Neural progenitor cell (in vitro differentiated cells): ENCODE data around the gene CYP2S1. TPM values are rescaled to one million over a fixed set of nuclear protein-coding genes. Genes with fewer than 3 reads are reported as not detected.

Experiments used
- DNase-seq: peaks from one replicate; pipeline ENCODE4 v3.0.0-alpha.2; 2016; ENCODE audit warnings: low spot score
- H2AFZ ChIP-seq: fragments of 200-600 bp; sonication (generic); replicated peaks from 2 replicates; pipeline ENCODE4 v1.6.1; 2016; ENCODE audit warnings: antibody characterized with exemption
- H3F3A ChIP-seq: fragments of 200-600 bp; sonication (generic); 2 replicates; pipeline ENCODE4 v1.6.1; 2016; ENCODE audit warnings: antibody characterized with exemption, low read depth
- H3K27ac ChIP-seq: fragments of 200-600 bp; sonication (generic); 2 replicates; pipeline ENCODE4 v1.5.1; 2016; ENCODE audit warnings: mild to moderate bottlenecking
- H3K27me3 ChIP-seq: fragments of 200-600 bp; sonication (generic); 2 replicates; pipeline ENCODE4 v1.6.1; 2016; ENCODE audit warnings: mild to moderate bottlenecking, moderate library complexity
- H3K36me3 ChIP-seq: fragments of 200-600 bp; sonication (generic); 2 replicates; pipeline ENCODE4 v1.5.1; 2016
- H3K4me1 ChIP-seq: fragments of 200-600 bp; sonication (generic); 2 replicates; pipeline ENCODE4 v1.6.1; 2016; ENCODE audit warnings: mixed run types
- H3K4me2 ChIP-seq: fragments of 200-600 bp; sonication (generic); 2 replicates; pipeline ENCODE4 v1.6.1; 2016
- H3K4me3 ChIP-seq: fragments of 200-600 bp; sonication (generic); 2 replicates; pipeline ENCODE4 v1.5.1; 2016
- H3K79me2 ChIP-seq: fragments of 200-600 bp; sonication (generic); 2 replicates; pipeline ENCODE4 v1.6.1; 2016; ENCODE audit warnings: low read depth
- H3K9ac ChIP-seq: fragments of 200-600 bp; sonication (generic); 2 replicates; pipeline ENCODE4 v1.6.1; 2016
- H3K9me3 ChIP-seq: fragments of 200-600 bp; sonication (generic); 2 replicates; pipeline ENCODE4 v1.5.1; 2016; ENCODE audit warnings: low read depth
- H4K20me1 ChIP-seq: fragments of 200-600 bp; sonication (generic); 2 replicates; pipeline ENCODE4 v1.6.1; 2016; ENCODE audit warnings: low read depth
- H3K27ac Mint-ChIP-seq: 3 replicates; pipeline ENCODE4 v1.8.0; 2021; ENCODE audit warnings: mixed read lengths
- H3K27me3 Mint-ChIP-seq: 2 replicates; pipeline ENCODE4 v1.8.0; 2022; ENCODE audit warnings: low read depth, mild to moderate bottlenecking, inconsistent platforms, moderate library complexity, mixed read lengths; ENCODE audit not compliant: insufficient read depth
- H3K36me3 Mint-ChIP-seq: 3 replicates; pipeline ENCODE4 v1.8.0; 2021; ENCODE audit warnings: mixed read lengths
- H3K4me1 Mint-ChIP-seq: 3 replicates; pipeline ENCODE4 v1.8.0; 2021; ENCODE audit warnings: mixed read lengths
- H3K4me3 Mint-ChIP-seq: 3 replicates; pipeline ENCODE4 v1.8.0; 2021; ENCODE audit warnings: mild to moderate bottlenecking, moderate library complexity, mixed read lengths
- H3K9me3 Mint-ChIP-seq: 3 replicates; pipeline ENCODE4 v1.8.0; 2020; ENCODE audit warnings: mixed read lengths
- CTCF ChIP-seq: fragments of 200-600 bp; sonication (generic); IDR thresholded peaks from 2 replicates; pipeline ENCODE4 v1.5.1; 2017; ENCODE audit warnings: antibody characterized with exemption, mild to moderate bottlenecking
- EZH2 ChIP-seq: fragments of 200-600 bp; sonication (generic); IDR thresholded peaks from 2 replicates; pipeline ENCODE4 v1.6.1; 2017; ENCODE audit warnings: antibody characterized with exemption, mild to moderate bottlenecking, moderate library complexity
- EZH2phosphoT487 ChIP-seq: fragments of 200-600 bp; sonication (generic); IDR thresholded peaks from 2 replicates; pipeline ENCODE4 v1.6.1; 2017; ENCODE audit warnings: antibody characterized with exemption
- total RNA-seq: library from RNA; depleted of rRNA; stranded (reverse); fragments of >200 nt; gene quantifications from 2 replicates; pipeline ENCODE4 v1.2.3, GENCODE V29; 2015; ENCODE audit warnings: low replicate concordance

CYP2S1 gene
- total RNA-seq, 1 donor from 2014 or later, result 2.0 TPM

GRCh38 chr19:41220811-41221210 is 27.8 kb downstream of the CYP2S1 start:
- Mint-ChIP-seq H3K9me3 (no peaks in the 10 kb centered on the region), H3K4me3 (peak overlapping the region; percentile 79), H3K4me1 (peaks cover 59% of the 10 kb centered on the region), H3K27ac (no peak overlapping the region), H3K36me3 (peaks cover 5% of the 10 kb centered on the region), H3K27me3 (peaks cover 20% of the 10 kb centered on the region)
- no peaks in the 10 kb centered on the region for H3K36me3 ChIP-seq
- H3K9me3 ChIP-seq, result no peaks in the 10 kb centered on the region
- H4K20me1 ChIP-seq, result no peaks in the 10 kb centered on the region
- peaks cover 16% of the 10 kb centered on the region for H3K4me1 ChIP-seq
- H3F3A ChIP-seq, result peaks cover 21% of the 10 kb centered on the region
- no peak overlapping the region for H3K27ac ChIP-seq
- peaks cover 19% of the 10 kb centered on the region for H3K79me2 ChIP-seq
- no peaks in the 10 kb centered on the region for H3K27me3 ChIP-seq
- H3K4me2 ChIP-seq, result peak overlapping the region; percentile 84
- no peak for TF ChIP-seq EZH2phosphoT487
- no peak for TF ChIP-seq CTCF
- no peak for TF ChIP-seq EZH2
- peak overlapping the region; percentile 74 for H3K4me3 ChIP-seq
- no peak overlapping the region for H3K9ac ChIP-seq
- H2AFZ ChIP-seq, result no peak overlapping the region
- DNase-seq, result no peak

- Histone ChIP-seq H2AFZ (no peak overlapping the region), H4K20me1 (no peaks in the 10 kb centered on the region), H3K9ac (no peak overlapping the region), H3K9me3 (no peaks in the 10 kb centered on the region), H3K4me3 (no peak overlapping the region), H3F3A (peaks cover 26% of the 10 kb centered on the region), H3K27ac (no peak overlapping the region), H3K4me1 (peaks cover 19% of the 10 kb centered on the region), H3K36me3 (no peaks in the 10 kb centered on the region), H3K79me2 (peaks cover 19% of the 10 kb centered on the region), H3K4me2 (no peak overlapping the region), H3K27me3 (no peaks in the 10 kb centered on the region)
- Mint-ChIP-seq H3K27me3 (peaks cover 20% of the 10 kb centered on the region), H3K4me1 (peaks cover 60% of the 10 kb centered on the region), H3K27ac (no peak overlapping the region), H3K4me3 (peak overlapping the region; percentile 79), H3K9me3 (no peaks in the 10 kb centered on the region), H3K36me3 (peaks cover 5% of the 10 kb centered on the region)
- TF ChIP-seq EZH2phosphoT487 (no peak), EZH2 (no peak)
- no peak for DNase-seq
Observed at GRCh38 chr19:41221514-41222205, 28.6 kb downstream of the CYP2S1 start.

GRCh38 chr19:41222240-41222639 is 29.2 kb downstream of the CYP2S1 start:
- Histone ChIP-seq H3K4me3 (no peak overlapping the region), H3K27me3 (no peaks in the 10 kb centered on the region), H3K9ac (no peak overlapping the region), H4K20me1 (no peaks in the 10 kb centered on the region), H3K4me1 (peaks cover 20% of the 10 kb centered on the region), H2AFZ (no peak overlapping the region), H3K9me3 (no peaks in the 10 kb centered on the region), H3F3A (peaks cover 27% of the 10 kb centered on the region), H3K27ac (no peak overlapping the region), H3K79me2 (peaks cover 19% of the 10 kb centered on the region), H3K4me2 (no peak overlapping the region), H3K36me3 (no peaks in the 10 kb centered on the region)
- no peak for DNase-seq
- TF ChIP-seq EZH2phosphoT487 (no peak), CTCF (no peak), EZH2 (no peak)
- H3K9me3 Mint-ChIP-seq, result no peaks in the 10 kb centered on the region
- no peak overlapping the region for H3K27ac Mint-ChIP-seq
- peaks cover 60% of the 10 kb centered on the region for H3K4me1 Mint-ChIP-seq
- H3K4me3 Mint-ChIP-seq, result peak overlapping the region; percentile 5
- H3K36me3 Mint-ChIP-seq, result peaks cover 5% of the 10 kb centered on the region
- peaks cover 23% of the 10 kb centered on the region for H3K27me3 Mint-ChIP-seq
